ENCODE measurements around the gene KDM7A.
"Not testable (repeated sequence)": the region's sequence is repeated elsewhere in the genome, so short reads cannot be mapped to it uniquely, and the experiment has no call there.

Gene KDM7A

GRCh38 chr7:140209866-140210609 is 33.3 kb upstream of the KDM7A start:
- no peaks in the 10 kb centered on the region for H3K9me3 ChIP-seq (ENCODE audit: insufficient read depth, low read length)
- TF ChIP-seq ZNF274 (IDR thresholded peaks at IDR 0.05; ENCODE audit: low read depth, low read length) (no peak), YY1 (IDR thresholded peaks at IDR 0.05; ENCODE audit: insufficient read depth, insufficient read length) (no peak), SUZ12 (IDR thresholded peaks at IDR 0.05; ENCODE audit: extremely low read depth, insufficient read depth, insufficient read length) (no peak)
- H3K4me1 ChIP-seq (ENCODE audit: insufficient read depth, insufficient read length) = peaks cover 2% of the 10 kb centered on the region
- H3K9ac ChIP-seq (ENCODE audit: insufficient read length, low read depth) = no peak overlapping the region
- no peak for DNase-seq (ENCODE audit: low read depth, low spot score)
- H3K36me3 ChIP-seq (ENCODE audit: insufficient read depth, insufficient read length, low read length) = no peaks in the 10 kb centered on the region
- no peak overlapping the region for H3K4me3 ChIP-seq (ENCODE audit: insufficient read length, low read depth)
- peaks cover 4% of the 10 kb centered on the region for H3K27me3 ChIP-seq (ENCODE audit: insufficient read depth, insufficient read length)

DNA sequence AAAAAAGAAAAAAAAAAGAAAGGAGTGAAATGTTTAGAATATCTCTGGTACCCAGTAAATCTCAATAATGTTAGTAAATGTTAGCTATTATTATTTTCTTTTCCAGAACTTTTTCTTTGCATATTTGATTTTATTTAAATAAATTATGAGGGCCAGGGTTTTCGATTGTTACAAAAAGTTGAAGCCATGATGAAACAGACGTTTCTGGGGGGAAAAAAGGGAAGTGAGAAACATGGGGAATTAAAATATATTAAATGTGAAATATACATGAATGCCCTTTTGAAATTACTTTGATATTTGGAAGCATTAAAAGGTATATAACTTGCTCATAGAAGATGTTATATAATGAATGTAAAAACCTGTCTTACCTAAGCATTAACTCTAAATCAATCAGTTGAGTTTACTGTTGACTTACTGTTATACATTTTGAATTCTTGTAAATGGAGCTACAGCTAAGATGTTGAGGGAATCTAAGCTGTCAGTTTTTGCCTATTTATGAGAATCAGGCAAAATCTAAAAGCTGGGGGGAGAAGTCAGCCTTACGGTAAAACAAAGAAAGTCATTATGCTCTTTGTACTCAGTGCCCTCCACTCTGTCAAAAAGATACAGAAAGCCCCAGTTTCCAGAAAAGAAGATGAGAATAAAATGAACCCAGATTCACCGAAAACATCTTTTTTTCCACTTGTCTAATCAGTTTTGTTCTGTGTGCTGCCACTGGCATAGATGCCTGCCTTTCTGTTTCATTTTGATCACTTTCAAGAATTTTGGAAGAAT is 30.0 kb upstream of the KDM7A start:
- TF ChIP-seq YY1 (IDR thresholded peaks at IDR 0.05; ENCODE audit: insufficient read depth, insufficient read length) = no peak
- no peak for TF ChIP-seq SUZ12 (IDR thresholded peaks at IDR 0.05; ENCODE audit: extremely low read depth, insufficient read depth, insufficient read length)
- TF ChIP-seq ZNF274 (IDR thresholded peaks at IDR 0.05; ENCODE audit: low read depth, low read length) = no peak
- Histone ChIP-seq H3K9me3 (ENCODE audit: insufficient read depth, low read length) (peaks cover 8% of the 10 kb centered on the region; the same call in 1 of the 2 replicates), H3K36me3 (ENCODE audit: insufficient read depth, insufficient read length, low read length) (no peaks in the 10 kb centered on the region), H3K9ac (ENCODE audit: insufficient read length, low read depth) (no peak overlapping the region), H3K27me3 (ENCODE audit: insufficient read depth, insufficient read length) (peaks cover 4% of the 10 kb centered on the region), H3K4me3 (ENCODE audit: insufficient read length, low read depth) (no peak overlapping the region), H3K4me1 (ENCODE audit: insufficient read depth, insufficient read length) (peaks cover 2% of the 10 kb centered on the region)
- DNase-seq (ENCODE audit: low read depth, low spot score) = no peak

DNA sequence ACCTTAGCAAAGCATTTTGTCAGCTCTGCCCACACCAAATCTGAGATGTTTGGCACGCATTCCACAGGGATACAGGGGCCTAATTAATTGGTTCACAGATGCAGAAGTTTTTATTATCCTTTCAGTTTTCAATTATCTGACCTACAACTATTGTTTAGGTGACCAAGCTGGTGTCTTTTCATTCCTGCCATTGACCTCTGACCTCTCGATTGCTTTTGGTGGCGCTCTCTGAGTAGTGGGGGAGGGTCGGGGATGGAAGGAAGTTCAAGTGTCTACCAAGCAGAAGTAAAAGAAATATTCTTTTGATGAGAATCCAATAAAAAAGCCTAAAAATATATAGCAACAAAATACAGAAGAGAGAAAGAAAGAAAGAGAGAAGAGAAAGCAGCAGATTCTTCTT is 28.8 kb upstream of the KDM7A start:
- H3K9ac ChIP-seq (ENCODE audit: insufficient read length, low read depth) = no peak overlapping the region
- TF ChIP-seq SUZ12 (IDR thresholded peaks at IDR 0.05; ENCODE audit: extremely low read depth, insufficient read depth, insufficient read length) (no peak), ZNF274 (IDR thresholded peaks at IDR 0.05; ENCODE audit: low read depth, low read length) (no peak), YY1 (IDR thresholded peaks at IDR 0.05; ENCODE audit: insufficient read depth, insufficient read length) (no peak)
- peaks cover 2% of the 10 kb centered on the region for H3K4me1 ChIP-seq (ENCODE audit: insufficient read depth, insufficient read length)
- H3K4me3 ChIP-seq (ENCODE audit: insufficient read length, low read depth) = no peak overlapping the region
- peaks cover 8% of the 10 kb centered on the region; the same call in 1 of the 2 replicates for H3K9me3 ChIP-seq (ENCODE audit: insufficient read depth, low read length)
- H3K36me3 ChIP-seq (ENCODE audit: insufficient read depth, insufficient read length, low read length) = no peaks in the 10 kb centered on the region
- peaks cover 4% of the 10 kb centered on the region for H3K27me3 ChIP-seq (ENCODE audit: insufficient read depth, insufficient read length)
- no peak for DNase-seq (ENCODE audit: low read depth, low spot score)

DNA sequence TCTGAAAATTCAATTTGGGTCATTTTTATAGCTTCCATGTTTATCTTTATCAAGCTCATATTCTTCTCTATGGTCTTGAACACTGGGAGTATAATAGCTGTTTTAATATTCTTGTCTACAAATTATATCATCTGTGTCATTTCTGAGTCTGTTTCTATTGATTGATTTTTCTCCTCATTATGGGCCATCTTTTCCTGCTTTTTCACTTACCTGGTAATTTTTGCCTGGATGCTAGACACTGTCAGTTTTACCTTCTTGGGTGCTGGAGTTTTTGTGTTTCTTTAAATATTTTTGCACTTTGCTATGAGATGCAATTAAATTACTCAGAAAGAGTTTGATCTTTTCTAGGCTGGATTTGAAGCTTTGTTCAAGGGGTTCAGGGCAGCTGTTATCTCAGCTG is 26.8 kb upstream of the KDM7A start:
- DNase-seq (ENCODE audit: low read depth, low spot score) = no peak
- Histone ChIP-seq H3K36me3 (ENCODE audit: insufficient read depth, insufficient read length, low read length) (no peaks in the 10 kb centered on the region), H3K9me3 (ENCODE audit: insufficient read depth, low read length) (peaks cover 8% of the 10 kb centered on the region; the same call in 1 of the 2 replicates), H3K4me3 (ENCODE audit: insufficient read length, low read depth) (no peak overlapping the region), H3K4me1 (ENCODE audit: insufficient read depth, insufficient read length) (no peaks in the 10 kb centered on the region), H3K9ac (ENCODE audit: insufficient read length, low read depth) (no peak overlapping the region), H3K27me3 (ENCODE audit: insufficient read depth, insufficient read length) (peaks cover 4% of the 10 kb centered on the region)
- TF ChIP-seq SUZ12 (IDR thresholded peaks at IDR 0.05; ENCODE audit: extremely low read depth, insufficient read depth, insufficient read length) (no peak), YY1 (IDR thresholded peaks at IDR 0.05; ENCODE audit: insufficient read depth, insufficient read length) (no peak), ZNF274 (IDR thresholded peaks at IDR 0.05; ENCODE audit: low read depth, low read length) (no peak)

- H3K4me3 ChIP-seq (ENCODE audit: insufficient read length, low read depth); H3K9ac ChIP-seq (ENCODE audit: insufficient read length, low read depth); H3K9me3 ChIP-seq (ENCODE audit: insufficient read depth, low read length); H3K27me3 ChIP-seq (ENCODE audit: insufficient read depth, insufficient read length); H3K36me3 ChIP-seq (ENCODE audit: insufficient read depth, insufficient read length, low read length); H3K4me1 ChIP-seq (ENCODE audit: insufficient read depth, insufficient read length); DNase-seq (ENCODE audit: low read depth, low spot score): not testable (repeated sequence)
Measured at GRCh38 chr7:140202942-140203341, 26.2 kb upstream of the KDM7A start.

DNA sequence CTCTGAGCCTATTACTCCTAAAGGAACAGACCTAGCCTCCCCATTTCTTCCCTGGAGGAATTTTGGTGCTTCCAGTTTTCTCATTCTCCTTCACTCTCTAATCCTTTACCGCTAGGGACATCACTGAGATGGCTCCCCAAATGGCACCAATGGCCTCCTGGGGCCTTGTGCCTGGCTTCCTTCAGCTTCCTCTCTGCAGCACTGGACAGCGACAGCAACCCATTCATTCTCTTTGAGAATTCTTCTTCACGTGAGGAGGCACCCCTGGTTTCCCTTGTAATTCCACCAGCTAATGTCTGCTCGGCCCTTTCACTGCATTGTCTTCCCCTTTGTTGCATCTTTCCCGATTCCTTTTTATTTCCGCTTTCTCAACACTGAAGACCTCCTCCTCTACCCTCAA is 24.6 kb upstream of the KDM7A start:
- TF ChIP-seq YY1 (IDR thresholded peaks at IDR 0.05; ENCODE audit: insufficient read depth, insufficient read length) (no peak), ZNF274 (IDR thresholded peaks at IDR 0.05; ENCODE audit: low read depth, low read length) (no peak), SUZ12 (IDR thresholded peaks at IDR 0.05; ENCODE audit: extremely low read depth, insufficient read depth, insufficient read length) (no peak)
- DNase-seq (ENCODE audit: low read depth, low spot score) = no peak
- Histone ChIP-seq H3K4me1 (ENCODE audit: insufficient read depth, insufficient read length) (no peaks in the 10 kb centered on the region), H3K27me3 (ENCODE audit: insufficient read depth, insufficient read length) (no peaks in the 10 kb centered on the region), H3K36me3 (ENCODE audit: insufficient read depth, insufficient read length, low read length) (no peaks in the 10 kb centered on the region), H3K9me3 (ENCODE audit: insufficient read depth, low read length) (peaks cover 8% of the 10 kb centered on the region; the same call in 1 of the 2 replicates), H3K4me3 (ENCODE audit: insufficient read length, low read depth) (no peak overlapping the region), H3K9ac (ENCODE audit: insufficient read length, low read depth) (no peak overlapping the region)

All from NT2/D1 (cell line).